Uterus (tissue), 4 donors: ENCODE results near the gene FAM240A. TPM values are rescaled to one million over a fixed set of nuclear protein-coding genes. Genes with fewer than 3 reads are reported as not detected.
A peak's percentile ranks its signal among the peaks of the same experiment; 100 is the strongest.

Source experiments
- DNase-seq, 2 donors: peaks; one replicate each; pipeline ENCODE4 v3.0.0-alpha.2; 2019 to 2020
- H3K27ac ChIP-seq, 2 donors: fragments of 200-600 bp; sonication (generic); 1 replicate in 1 of 2; 2 replicates in 1 of 2; pipeline ENCODE4 v1.5.1; 2016 to 2018
- H3K27me3 ChIP-seq, 2 donors: fragments of 200-600 bp; sonication (generic); one replicate each; pipeline ENCODE4 v1.5.1; 2018 to 2019; ENCODE audit warnings: control low read depth in 1 of 2
- H3K36me3 ChIP-seq, 2 donors: fragments of 200-600 bp; sonication (generic); one replicate each; pipeline ENCODE4 v1.5.1; 2019; ENCODE audit warnings: control low read depth in 1 of 2
- H3K4me1 ChIP-seq, 2 donors: fragments of 200-600 bp; sonication (generic); one replicate each; pipeline ENCODE4 v1.5.1; 2018 to 2019; ENCODE audit warnings: control low read depth in 1 of 2
- H3K4me3 ChIP-seq, 2 donors: fragments of 200-600 bp; sonication (generic); 1 replicate in 1 of 2; 2 replicates in 1 of 2; pipeline ENCODE4 v1.5.1; 2018 to 2019; ENCODE audit warnings: mild to moderate bottlenecking in 1 of 2
- H3K9me3 ChIP-seq, 2 donors: fragments of 200-600 bp; sonication (generic); one replicate each; pipeline ENCODE4 v1.5.1; 2019; ENCODE audit warnings: control low read depth in 1 of 2
- POLR2A ChIP-seq, 2 donors: fragments of 450-650 bp; IDR thresholded peaks; one replicate each; pipeline ENCODE4 v1.6.1; 2016; ENCODE audit warnings: antibody characterized with exemption in 2 of 2, mild to moderate bottlenecking in 1 of 2, moderate library complexity in 1 of 2
- intact Hi-C: fragments of 100-400 bp; cut with DNase I; formaldehyde crosslinking; loops from one replicate; pipeline ENCODE4 v1.15.1; 2023; ENCODE audit warnings: low total_unique reads
- total RNA-seq, 4 donors: library from RNA; depleted of rRNA in 3 of 4; stranded (reverse); fragments of >200 nt in 3 of 4; gene quantifications; one replicate each; pipeline versions ENCODE4 v1.1.0 to v1.2.4, GENCODE V29; 2014 to 2023
- TF ChIP-seq, protein P1 (sequence below), 4 experiments: fragments of 200-600 bp in 2 of 4; fragments of 450-650 bp in 2 of 4; sonication (generic) in 2 of 4; IDR thresholded peaks; one replicate each; pipeline ENCODE4 v1.5.1; 2016 to 2019; ENCODE audit warnings: antibody characterized with exemption in 4 of 4, mild to moderate bottlenecking in 2 of 4, moderate library complexity in 1 of 4
- donor health status: DM: yes; HTN: yes; CAD: no.

The FAM240A gene
- not detected for total RNA-seq

DNA sequence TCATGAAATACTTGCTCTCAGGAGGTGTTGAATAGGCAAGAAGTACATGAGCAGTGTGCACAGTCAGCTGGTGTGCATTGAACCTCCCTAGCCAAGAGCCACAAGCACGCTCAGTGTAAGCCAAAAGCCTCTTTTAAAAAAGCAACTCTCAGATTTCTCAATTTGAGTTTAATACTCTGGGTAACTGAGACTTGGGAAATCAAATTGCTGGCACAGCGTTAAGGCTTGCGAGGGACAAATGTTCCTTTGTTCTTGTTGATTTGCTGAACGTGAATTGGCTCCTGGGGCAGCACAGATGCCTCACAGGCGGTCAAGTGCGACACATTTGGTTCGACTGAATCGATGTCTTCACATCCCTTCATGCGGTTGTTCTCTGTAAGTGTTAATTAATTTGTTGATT, at the start of gene FAM240A:
Gene FAM240A (plus strand): TSS at position 202 of the 400 bp plus-strand sequence. CDS start 159 bp downstream, at position 361.
- no peak within 1 kb of the TSS for H3K27ac ChIP-seq
- H3K4me1 ChIP-seq, result no peaks in the 10 kb centered on the region
- no peaks in the 10 kb centered on the region for H3K27me3 ChIP-seq
- intact Hi-C loops, result no loop called here
- no peak for TF ChIP-seq POLR2A (IDR thresholded peaks at IDR 0.05)
- TF ChIP-seq, protein P1, sequence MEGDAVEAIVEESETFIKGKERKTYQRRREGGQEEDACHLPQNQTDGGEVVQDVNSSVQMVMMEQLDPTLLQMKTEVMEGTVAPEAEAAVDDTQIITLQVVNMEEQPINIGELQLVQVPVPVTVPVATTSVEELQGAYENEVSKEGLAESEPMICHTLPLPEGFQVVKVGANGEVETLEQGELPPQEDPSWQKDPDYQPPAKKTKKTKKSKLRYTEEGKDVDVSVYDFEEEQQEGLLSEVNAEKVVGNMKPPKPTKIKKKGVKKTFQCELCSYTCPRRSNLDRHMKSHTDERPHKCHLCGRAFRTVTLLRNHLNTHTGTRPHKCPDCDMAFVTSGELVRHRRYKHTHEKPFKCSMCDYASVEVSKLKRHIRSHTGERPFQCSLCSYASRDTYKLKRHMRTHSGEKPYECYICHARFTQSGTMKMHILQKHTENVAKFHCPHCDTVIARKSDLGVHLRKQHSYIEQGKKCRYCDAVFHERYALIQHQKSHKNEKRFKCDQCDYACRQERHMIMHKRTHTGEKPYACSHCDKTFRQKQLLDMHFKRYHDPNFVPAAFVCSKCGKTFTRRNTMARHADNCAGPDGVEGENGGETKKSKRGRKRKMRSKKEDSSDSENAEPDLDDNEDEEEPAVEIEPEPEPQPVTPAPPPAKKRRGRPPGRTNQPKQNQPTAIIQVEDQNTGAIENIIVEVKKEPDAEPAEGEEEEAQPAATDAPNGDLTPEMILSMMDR (IDR thresholded peaks at IDR 0.05), result no peak
- H3K9me3 ChIP-seq, result no peaks in the 10 kb centered on the region
- no peak for DNase-seq
- no peaks in the 10 kb centered on the region for H3K36me3 ChIP-seq
- H3K4me3 ChIP-seq, result no peak within 1 kb of the TSS

DNA sequence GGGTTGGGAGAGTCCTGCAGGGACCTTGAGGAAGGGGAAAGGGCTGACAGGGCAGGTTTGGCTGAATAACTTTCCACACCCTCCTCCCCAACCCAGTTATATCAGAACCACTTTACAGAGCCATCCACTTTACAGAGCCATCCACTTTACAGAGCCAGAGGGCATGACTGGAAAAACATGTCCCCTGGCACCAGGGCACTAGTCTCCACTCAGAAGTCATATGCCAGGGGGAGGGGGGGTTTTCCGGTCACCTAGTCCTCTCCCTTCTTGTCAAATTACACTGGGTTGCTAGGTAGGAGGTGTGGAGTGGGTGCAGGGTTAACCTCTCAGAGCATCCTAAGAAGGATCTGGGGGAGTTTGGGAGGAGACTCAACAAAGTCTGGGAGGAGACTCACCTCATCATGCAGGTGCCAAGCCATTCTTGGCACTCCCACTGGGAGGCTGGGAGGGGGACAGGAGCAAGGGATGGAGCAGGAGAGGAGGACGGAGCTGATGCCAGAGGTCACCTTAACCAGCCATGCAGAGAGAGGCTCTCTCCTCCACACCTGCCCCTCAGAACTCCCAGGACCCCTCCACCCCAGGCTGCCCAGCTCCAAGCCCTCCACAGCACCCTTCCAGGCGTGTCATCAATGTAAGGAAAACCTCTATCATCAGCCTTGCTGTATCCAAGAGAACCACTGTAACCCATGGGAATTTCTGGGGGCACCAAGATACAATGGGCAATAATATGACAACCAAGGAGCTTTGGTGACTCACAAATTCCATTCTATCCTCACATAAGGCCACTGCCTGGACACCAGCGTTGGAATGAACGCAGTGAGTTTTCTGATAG, 47.9 kb upstream of the FAM240A start:
- Histone ChIP-seq H3K27me3 (no peaks in the 10 kb centered on the region), H3K9me3 (no peaks in the 10 kb centered on the region), H3K4me1 (no peaks in the 10 kb centered on the region), H3K36me3 (no peaks in the 10 kb centered on the region), H3K27ac (peak overlapping the region; percentile 89 to 91), H3K4me3 (no peak overlapping the region)
- no peak for TF ChIP-seq POLR2A (IDR thresholded peaks at IDR 0.05)
- TF ChIP-seq, protein P1 (IDR thresholded peaks at IDR 0.05), result no peak
- DNase-seq, result no peak
- intact Hi-C loops, result no loop called here

DNA sequence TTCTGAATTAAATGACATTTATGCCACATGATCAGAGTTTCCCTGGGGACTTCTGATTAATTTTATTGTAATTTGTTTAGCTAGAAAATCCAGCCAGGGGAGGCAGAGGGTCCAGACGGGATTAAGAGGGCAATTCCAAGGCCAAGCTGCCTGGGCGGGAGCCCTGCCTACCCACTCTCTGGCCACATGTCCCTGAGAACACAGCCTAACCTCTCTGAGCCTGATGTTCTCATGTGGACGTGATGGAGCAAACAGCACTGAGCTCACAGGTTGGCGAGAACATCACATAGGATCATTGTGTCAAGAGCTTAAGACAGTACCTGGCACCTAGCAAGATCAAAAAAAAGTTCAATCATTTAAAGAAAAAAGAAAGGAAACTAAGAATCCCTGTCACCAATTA, 47.2 kb upstream of the FAM240A start:
- H3K36me3 ChIP-seq, result no peaks in the 10 kb centered on the region
- H3K27me3 ChIP-seq, result no peaks in the 10 kb centered on the region
- no peak for TF ChIP-seq POLR2A (IDR thresholded peaks at IDR 0.05)
- TF ChIP-seq, protein P1 (IDR thresholded peaks at IDR 0.05), result no peak
- H3K4me1 ChIP-seq, result no peaks in the 10 kb centered on the region
- no peaks in the 10 kb centered on the region for H3K9me3 ChIP-seq
- no peak for DNase-seq
- H3K27ac ChIP-seq, result peak overlapping the region; percentile 89 to 91
- peak overlapping the region; percentile 58 to 72 for H3K4me3 ChIP-seq
- intact Hi-C loops, result no loop called here

DNA sequence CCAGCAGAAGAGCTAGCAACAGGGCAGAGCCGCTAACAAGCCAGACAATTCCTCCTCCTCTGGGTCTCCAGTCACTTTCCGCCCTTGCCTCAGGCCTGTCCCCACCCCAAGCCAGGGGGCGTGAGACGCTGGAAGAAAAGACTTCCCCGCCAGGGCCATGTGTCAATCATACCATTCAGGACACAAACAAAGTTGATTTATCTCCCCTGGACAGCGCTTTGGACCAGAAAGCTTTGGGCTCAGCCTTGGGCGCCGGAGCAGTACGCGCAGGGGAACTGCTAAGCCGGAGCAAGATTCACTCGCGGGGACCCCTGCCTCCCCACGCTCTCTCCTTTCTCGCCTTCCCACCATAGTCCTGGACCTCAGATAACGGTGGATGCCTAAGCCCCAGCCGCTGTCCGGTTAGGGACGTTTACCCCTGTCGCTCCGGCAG, 46.7 kb upstream of the FAM240A start:
- no peaks in the 10 kb centered on the region for H3K36me3 ChIP-seq
- no peak for TF ChIP-seq POLR2A (IDR thresholded peaks at IDR 0.05)
- TF ChIP-seq, protein P1 (IDR thresholded peaks at IDR 0.05), result peak in 1 of 4 experiments; percentile 11
- intact Hi-C loops, result no loop called here
- H3K9me3 ChIP-seq, result no peaks in the 10 kb centered on the region
- peak overlapping the region; percentile 58 to 72 for H3K4me3 ChIP-seq
- no peaks in the 10 kb centered on the region for H3K27me3 ChIP-seq
- H3K4me1 ChIP-seq, result no peaks in the 10 kb centered on the region
- H3K27ac ChIP-seq, result peak overlapping the region; percentile 89 to 91
- peak; percentile 37 to 39 for DNase-seq

DNA sequence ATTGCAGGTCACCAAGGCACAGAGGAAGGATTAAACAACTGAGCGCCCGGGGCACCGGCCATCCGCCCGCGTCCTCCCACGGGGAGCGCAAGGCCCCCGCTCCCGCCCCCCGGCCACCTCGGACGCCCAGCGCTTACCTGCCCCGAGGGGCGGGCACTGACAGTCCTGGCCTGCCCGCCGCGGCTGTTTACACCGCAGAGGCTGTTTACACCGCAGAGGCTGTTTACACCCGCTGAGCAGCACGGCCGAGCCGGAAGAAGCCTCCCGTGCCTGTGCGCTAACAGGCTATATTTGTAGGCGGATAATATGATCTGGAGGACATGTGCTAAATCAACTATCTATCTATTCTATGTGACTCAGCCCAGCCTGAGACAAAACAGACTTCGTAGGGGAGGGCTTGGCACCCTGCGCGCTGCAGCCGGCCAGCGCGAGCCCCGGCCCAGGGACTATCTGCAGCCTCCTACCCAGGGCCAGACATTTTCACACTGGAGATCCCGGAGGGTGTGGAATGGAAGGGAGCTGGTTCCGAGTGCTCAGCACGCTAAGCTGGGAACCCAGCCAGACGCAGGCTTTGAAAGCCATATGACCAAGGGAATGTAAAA, 46.2 kb upstream of the FAM240A start, which contains the start of gene LRRC2:
Gene LRRC2 (minus strand): TSS at position 263 of the 602 bp plus-strand sequence. CDS start 14,711 bp downstream, outside the sequence.
- intact Hi-C loops, result no loop called here
- Histone ChIP-seq H3K9me3 (no peaks in the 10 kb centered on the region), H3K36me3 (no peaks in the 10 kb centered on the region), H3K4me1 (no peaks in the 10 kb centered on the region), H3K27ac (peak within 1 kb of the TSS; percentile 89 to 91), H3K4me3 (peak within 1 kb of the TSS; percentile 58 to 72), H3K27me3 (no peaks in the 10 kb centered on the region)
- DNase-seq, result peak; percentile 74 to 77
- TF ChIP-seq, protein P1 (IDR thresholded peaks at IDR 0.05), result no peak
- peak in 1 of 2 donors; percentile 48 for TF ChIP-seq POLR2A (IDR thresholded peaks at IDR 0.05)
